SU-DHL-6 (cell line): Measurements from ENCODE around the gene WDR88.

Experiments used
- EZH2phosphoT487 ChIP-seq: fragments of 200-600 bp; sonication (generic), shearing (Covaris generic); conservative IDR thresholded peaks from 2 replicates; pipeline ENCODE4 v1.6.1; 2018; ENCODE audit warnings: mild to moderate bottlenecking, antibody characterized with exemption, low read length, moderate library complexity, mixed read lengths
- TF ChIP-seq, protein P1 (sequence below): fragments of 200-600 bp; sonication (generic); IDR thresholded peaks from one replicate; pipeline ENCODE4 v1.5.1; 2017; ENCODE audit warnings: antibody characterized with exemption, mild to moderate bottlenecking, low read length, moderate library complexity; ENCODE audit not compliant: insufficient read depth, poor library complexity, severe bottlenecking

DNA sequence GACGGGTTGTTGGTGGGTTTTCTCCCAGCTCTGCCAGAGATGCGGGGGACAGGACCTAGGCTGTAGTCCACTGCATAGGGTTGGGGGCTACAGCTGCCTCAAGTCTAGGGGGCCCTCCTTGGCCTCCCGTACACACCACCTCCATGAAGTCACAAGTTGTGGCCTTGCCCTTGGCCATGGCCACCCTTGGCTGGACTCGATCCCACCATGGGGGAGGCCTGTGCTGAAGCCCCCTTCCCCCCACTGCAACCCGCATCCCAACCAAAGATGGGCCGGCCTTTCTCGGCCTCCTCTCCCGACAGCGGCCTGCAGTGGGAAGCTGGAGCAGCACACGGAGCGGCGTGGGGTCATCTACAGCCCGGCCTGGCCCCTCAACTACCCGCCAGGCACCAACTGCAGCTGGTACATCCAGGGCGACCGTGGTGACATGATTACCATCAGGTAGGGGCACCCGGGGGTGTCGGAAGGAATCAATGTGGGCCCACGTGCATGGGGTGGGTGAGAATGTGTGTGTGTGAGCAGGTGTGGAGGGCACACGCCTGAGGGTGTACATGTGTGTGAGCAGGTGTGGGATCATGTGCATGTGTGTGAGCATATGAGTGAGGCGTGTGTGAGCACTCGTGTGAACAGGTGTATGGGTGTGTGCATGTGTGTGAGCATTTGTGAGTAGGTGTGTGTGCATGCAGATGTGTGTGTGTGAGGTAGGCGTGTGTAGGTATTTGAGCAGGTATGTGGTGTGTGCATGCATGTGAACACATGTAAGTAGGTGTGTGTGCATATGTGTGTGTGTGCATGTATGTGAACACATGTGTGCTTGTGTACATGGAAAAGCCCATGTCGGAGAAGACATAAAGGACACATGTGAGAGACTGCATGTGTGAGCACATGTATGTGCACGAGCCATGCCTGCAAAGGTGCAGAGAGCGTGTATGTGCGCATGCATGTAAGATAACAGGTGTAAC is 70.9 kb downstream of the WDR88 start:
- TF ChIP-seq, protein P1, sequence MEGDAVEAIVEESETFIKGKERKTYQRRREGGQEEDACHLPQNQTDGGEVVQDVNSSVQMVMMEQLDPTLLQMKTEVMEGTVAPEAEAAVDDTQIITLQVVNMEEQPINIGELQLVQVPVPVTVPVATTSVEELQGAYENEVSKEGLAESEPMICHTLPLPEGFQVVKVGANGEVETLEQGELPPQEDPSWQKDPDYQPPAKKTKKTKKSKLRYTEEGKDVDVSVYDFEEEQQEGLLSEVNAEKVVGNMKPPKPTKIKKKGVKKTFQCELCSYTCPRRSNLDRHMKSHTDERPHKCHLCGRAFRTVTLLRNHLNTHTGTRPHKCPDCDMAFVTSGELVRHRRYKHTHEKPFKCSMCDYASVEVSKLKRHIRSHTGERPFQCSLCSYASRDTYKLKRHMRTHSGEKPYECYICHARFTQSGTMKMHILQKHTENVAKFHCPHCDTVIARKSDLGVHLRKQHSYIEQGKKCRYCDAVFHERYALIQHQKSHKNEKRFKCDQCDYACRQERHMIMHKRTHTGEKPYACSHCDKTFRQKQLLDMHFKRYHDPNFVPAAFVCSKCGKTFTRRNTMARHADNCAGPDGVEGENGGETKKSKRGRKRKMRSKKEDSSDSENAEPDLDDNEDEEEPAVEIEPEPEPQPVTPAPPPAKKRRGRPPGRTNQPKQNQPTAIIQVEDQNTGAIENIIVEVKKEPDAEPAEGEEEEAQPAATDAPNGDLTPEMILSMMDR, result no peak
- no peak for TF ChIP-seq EZH2phosphoT487
